ENCODE measurements around the gene ECM2.
A peak's percentile ranks its signal among the peaks of the same experiment; 100 is the strongest.

- TF ChIP-seq CTCF (IDR thresholded peaks at IDR 0.05; ENCODE audit: poor library complexity) (peak; percentile 24), EZH2 (IDR thresholded peaks at IDR 0.05; ENCODE audit: borderline replicate concordance) (no peak)
Observed at GRCh38 chr9:92455217-92455616, 80.6 kb downstream of the ECM2 start.
